Liver (tissue), 3 donors: Measurements from ENCODE around the gene KIF6.

Experiments used
- ATF3 ChIP-seq: IDR thresholded peaks from 2 replicates; pipeline ENCODE4 v1.6.1; 2016; ENCODE audit warnings: antibody characterized with exemption
- CTCF ChIP-seq: fragments of 150-350 bp; IDR thresholded peaks from 2 replicates; pipeline ENCODE4 v1.5.1; 2017; ENCODE audit warnings: improper control_type of control experiment, low read depth, low read length; ENCODE audit not compliant: missing input control
- MAX ChIP-seq: IDR thresholded peaks from 2 replicates; pipeline ENCODE4 v1.6.1; 2016; ENCODE audit warnings: antibody characterized with exemption
- RAD21 ChIP-seq, 2 donors: IDR thresholded peaks; 2 replicates each; pipeline ENCODE4 v1.6.1; 2016; ENCODE audit warnings: antibody characterized with exemption in 2 of 2, mild to moderate bottlenecking in 2 of 2
- RXRA ChIP-seq, 2 donors: IDR thresholded peaks; 2 replicates each; pipeline ENCODE4 v1.6.1; 2017 to 2018; ENCODE audit warnings: antibody characterized with exemption in 2 of 2, mild to moderate bottlenecking in 1 of 2
- SP1 ChIP-seq: IDR thresholded peaks from 2 replicates; pipeline ENCODE4 v1.6.1; 2018; ENCODE audit warnings: antibody characterized with exemption, mild to moderate bottlenecking
- YY1 ChIP-seq: IDR thresholded peaks from 2 replicates; pipeline ENCODE4 v1.6.1; 2016; ENCODE audit warnings: antibody characterized with exemption, mild to moderate bottlenecking
- ZBTB33 ChIP-seq: IDR thresholded peaks from 2 replicates; pipeline ENCODE4 v1.6.1; 2016; ENCODE audit warnings: antibody characterized with exemption
- donor health status: healthy.
- donor health status: healthy.

GRCh38 chr6:39387785-39388184 lies 337.4 kb downstream of the KIF6 start:
- TF ChIP-seq CTCF (no peak), MAX (no peak), YY1 (no peak), RXRA (IDR thresholded peaks at IDR 0.05) (no peak), ZBTB33 (no peak), ATF3 (no peak), RAD21 (IDR thresholded peaks at IDR 0.05) (no peak), SP1 (no peak)
